SW480 (cell line): Measurements from ENCODE around the gene SKI.

Source experiments
- DNase-seq: peaks from one replicate; pipeline ENCODE4 v3.0.0-alpha.2; 2016; ENCODE audit warnings: low spot score

Gene SKI

DNA sequence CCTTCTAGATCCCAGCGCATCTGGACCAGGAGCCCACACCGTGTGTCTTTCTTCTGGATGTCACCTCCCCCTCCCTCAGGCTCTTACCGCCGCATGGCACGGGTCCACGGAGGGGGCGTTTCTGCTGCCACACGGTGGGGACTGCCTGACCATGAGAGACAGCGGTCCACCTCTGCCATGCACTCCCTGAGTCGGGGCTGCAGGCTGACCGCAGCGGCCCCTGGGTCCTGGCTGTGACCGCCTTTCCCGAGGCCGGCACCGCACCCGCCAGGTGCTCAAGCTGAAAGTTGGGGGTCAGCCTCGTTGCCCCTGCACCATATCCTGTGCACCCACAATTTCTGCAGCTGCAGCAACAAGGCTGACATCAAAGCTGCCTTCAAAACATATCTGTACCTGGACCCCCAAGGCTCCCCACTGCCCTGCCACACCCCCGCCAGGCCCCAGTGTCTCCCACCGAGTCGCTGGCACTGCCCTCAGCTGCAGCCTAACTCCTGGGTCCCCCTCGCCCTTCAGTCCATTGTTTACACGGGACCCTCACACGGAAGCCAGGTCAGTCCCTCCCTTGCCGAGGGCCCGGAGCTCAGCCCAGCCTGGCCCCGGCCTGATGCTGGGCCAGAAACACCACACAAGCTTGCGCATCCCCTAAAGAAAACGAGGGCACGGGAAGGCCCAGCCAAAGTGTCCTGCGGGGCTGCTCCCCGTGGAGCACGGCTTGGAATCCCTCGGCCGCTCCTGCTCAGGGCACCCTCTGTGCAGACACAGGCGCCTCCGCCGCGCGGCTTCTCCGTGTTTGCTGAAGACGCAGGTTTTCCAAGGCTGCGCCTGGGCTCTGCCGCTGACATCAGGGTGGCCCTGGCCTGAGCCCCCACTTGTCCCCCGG lies 111.3 kb downstream of the SKI start:
- no peak for DNase-seq

DNA sequence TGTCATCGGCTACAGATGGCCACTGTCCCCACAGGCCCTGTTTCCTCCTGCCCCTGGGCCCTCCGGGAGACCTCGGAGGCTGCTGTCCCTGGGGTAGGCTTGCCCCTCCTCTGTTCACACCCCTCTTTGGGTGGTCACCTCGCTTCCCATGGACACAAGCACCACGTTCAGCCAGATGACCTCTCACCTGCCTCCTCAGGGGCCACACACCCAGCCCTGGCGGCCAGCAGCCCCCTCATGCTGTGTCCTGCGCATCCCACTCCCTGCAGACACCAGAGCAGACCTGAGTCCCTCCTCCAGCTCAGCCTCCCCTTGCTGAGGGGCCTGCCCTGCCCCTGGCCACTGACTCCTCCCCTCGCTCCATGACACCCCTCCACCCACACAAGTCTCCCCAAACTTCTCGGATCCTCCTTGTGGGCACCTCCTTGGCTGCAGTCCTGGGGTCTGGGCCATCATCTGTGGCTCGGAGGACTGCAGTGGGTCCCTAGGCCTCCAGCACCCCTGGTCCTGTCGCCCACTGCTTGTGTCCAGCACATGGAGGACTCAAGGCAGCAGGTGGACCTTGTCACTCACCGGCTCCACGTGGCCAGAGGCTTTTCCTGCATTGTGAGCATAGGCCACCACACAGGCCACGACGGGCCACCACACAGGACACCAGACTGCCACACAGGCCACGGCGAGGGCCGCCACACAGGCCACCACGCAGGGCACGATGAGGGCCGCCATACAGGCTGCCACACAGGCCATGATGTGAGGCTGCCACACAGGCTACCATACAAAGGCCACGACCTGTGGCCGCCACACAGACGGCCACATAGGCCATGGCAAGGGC lies 112.2 kb downstream of the SKI start:
- no peak for DNase-seq

DNA sequence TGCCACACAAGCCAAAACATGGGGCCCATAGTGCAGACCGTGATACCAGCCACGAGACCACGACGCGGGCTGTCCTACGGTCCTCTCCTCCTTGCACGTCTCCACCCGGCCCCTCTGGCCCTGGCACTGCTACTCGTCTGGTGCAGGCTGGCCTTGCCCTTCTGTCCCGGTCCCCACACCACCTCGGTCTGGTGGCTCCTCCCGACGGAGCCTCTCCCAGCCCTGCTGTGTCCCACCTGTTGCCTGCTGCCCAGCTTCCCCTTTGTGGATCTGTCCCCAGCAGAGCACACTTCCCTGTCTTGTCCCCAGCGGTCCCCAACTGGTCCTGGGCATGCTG lies 112.8 kb downstream of the SKI start:
- no peak for DNase-seq

- DNase-seq, result no peak
Measured at GRCh38 chr1:2341706-2342383, 113.7 kb downstream of the SKI start.

GRCh38 chr1:2342384-2343022 lies 114.4 kb downstream of the SKI start:
- no peak for DNase-seq

DNA sequence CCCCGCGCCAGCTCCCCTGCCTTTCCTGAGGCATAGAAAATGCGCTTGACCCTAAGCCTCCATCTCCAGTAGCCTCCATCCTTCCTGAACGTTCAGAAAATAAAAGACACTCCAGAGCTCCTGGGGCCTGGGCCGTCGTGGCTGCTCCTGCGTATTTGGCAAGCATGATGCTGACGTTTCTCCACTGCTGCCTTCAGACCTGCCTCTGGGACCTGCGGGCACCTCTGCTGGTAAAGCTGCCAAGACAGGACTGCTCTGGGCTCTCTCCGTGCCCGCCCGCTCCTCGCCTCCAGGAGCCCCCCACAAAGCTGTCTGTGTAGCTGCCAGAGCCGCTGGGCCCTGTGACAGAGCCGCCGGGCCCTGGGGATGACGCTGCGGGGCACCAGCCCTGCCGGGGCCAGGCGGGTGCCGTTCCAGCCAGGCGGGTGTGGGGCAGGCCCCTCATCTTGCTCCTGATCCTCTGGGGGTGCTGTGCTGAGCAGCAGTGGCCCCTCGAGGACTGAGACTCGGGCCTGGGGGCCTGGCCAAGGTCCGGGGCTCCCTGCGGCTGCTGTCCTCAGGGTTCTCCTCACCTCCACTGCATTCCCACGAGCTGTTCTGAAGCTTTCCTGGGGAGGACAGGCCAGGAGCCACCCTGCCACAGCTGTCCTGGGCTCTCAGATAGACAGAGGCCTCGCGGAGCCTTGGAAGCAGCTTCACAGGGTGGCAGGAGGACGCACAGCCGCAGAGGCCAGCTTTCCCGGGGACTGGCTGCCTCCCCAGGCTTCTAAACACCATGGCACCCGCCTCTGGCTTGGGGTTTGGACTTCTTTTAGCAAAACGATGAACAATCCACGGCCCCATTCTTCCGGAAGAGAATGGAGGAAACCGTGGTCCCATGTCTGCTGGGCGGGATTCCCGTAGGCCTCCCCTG lies 115.2 kb downstream of the SKI start:
- DNase-seq, result no peak

DNA sequence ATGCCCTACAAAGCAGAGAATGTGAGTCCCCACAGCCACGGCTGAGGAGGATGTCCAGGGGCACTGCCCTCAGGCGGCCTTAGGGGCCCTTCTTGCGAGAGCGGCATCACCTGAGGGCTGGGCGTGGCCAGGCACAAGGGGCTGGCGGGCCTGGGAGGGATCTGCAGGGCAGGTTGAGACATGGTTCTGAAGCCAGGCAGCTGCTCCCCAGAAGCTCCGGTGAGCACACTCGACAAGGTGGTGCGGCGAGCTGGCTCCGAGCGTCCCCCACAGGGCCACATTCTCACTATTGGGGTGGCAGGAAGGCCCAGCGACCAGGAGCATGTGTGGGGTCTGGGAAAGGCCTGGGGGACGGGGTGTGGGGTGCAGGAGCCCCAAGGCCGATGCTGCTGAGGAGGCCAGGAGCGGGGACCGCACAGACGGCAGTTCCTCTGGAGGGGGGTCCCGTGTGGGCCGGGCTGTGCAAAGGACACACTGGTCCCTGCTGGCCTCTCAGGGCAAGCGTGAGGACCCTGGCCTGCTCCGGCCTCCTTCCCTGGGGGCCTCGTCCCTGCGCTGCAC lies 116.1 kb downstream of the SKI start:
- DNase-seq, result no peak

GRCh38 chr1:2344744-2345296 lies 116.7 kb downstream of the SKI start:
- no peak for DNase-seq

DNA sequence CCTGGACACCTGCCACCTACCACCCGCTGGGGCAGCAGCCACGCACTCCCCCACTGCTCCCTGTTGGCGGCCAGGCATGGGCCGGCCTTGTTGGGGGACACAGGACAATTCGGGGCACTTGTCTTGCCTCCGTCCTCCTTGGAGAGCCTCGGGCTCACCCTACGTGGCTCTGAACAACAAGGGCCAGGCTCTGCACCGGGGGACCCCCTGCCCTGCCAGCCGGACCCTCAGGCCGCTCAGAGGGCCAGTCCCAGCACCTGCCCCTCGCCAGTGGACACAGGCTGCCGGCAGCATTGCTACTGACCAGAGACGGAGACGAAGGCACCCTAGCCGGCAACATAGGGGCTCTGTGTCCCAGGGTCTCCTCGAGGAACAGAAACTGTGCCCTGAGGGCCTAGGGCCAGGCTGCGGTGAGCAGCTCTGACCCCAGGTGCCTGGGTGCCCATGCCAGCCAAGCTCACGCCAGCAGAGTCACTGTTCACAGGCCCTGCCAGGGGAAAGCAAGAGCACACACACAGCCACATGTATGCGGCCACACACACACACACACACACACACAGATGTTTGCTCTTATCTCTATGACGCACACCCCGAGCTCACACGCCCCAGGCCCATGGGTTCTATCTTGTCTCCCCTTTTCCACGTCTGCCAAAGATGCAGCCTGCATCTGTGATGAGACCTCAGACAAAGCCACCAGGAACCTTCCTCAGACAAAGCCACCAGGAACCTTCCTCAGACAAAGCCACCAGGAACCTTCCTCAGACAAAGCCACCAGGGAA lies 117.4 kb downstream of the SKI start:
- no peak for DNase-seq

- DNase-seq, result no peak
Measured at GRCh38 chr1:2346691-2347408, 118.7 kb downstream of the SKI start.

DNA sequence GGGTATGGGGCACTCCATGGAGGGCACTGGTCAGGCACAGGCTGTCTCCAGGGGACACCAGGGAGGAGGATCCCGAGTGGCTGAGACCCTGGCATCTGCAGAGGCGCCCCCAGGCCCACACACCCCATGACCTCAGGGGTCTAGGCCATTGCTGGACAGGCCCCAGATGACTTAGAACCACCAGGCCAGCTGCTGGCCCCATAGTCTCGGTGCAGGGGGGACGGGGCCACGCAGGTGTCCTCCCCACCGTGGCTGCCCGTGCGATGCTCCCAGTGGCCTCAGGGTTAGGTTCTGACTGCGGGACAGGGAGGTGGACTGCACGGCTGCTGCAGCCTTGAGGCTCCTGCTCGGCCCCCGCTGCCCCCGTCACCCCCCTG lies 119.3 kb downstream of the SKI start:
- no peak for DNase-seq

GRCh38 chr1:2347896-2348295 lies 119.8 kb downstream of the SKI start:
- no peak for DNase-seq

DNA sequence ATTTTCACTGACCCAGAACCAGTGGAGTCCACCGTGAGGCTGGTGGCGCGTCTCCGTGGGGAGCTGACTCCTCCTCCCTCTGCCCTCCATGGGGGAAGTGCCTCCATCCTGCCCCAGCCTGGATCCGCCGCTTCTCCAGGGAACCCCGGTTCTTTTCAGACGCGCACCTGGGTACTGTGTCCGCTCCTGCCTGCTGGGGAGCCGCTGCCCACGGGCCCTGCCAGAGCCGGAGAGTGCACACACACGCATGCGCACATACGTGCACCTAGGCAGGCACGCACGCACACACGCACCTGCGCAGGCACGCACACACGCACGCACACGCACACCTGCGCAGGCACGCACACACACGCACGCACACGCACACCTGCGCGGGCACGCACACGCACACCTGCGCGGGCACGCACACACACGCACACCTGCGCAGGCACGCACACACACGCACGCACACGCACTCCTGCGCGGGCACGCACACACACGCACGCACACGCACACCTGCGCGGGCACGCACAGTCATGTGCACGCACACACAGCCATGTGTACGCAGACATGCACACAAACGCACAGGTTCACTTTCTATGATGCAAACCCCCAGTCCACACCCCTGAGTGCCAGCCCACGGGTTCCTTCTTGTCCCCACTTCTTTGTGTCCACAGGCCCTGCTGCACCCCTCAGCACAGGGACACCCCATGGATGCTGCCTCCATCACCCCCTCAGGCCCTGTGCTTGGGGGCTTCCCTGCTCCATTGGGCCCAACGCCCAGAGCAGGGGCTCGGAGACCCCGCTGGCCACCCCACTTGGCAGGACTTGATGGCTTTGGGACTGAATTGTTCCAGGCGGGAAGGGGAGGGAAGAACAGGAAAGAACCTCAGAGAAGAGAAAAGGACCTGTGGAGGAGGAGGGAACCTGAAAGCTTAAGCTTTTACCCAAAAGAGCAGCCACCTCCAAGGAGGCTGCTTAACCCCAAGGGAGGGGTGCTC lies 120.5 kb downstream of the SKI start:
- DNase-seq, result no peak

GRCh38 chr1:2349806-2350205 lies 121.7 kb downstream of the SKI start:
- DNase-seq, result no peak

- DNase-seq, result no peak
Measured at GRCh38 chr1:2350501-2350900, 122.4 kb downstream of the SKI start.

- no peak for DNase-seq
Measured at GRCh38 chr1:2350911-2351655, 123.0 kb downstream of the SKI start.

DNA sequence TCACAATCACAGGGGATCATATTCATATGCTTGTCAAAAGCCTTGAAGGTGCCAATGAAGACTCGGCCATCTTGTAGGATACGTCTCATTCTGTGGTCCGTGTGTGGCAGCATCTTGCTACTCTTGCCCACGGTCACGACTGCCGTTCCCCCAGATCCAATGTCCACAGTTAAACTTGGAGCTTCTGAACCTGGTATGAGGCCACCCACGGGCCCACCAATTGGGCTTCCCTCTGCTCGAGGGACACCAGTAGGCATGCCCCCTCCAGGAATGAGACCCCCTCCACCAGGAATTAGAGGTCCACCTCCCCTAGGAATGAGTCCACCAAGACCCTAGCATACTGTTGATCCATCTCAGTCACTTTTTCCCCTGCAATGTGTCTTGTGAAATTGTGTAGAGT lies 123.6 kb downstream of the SKI start:
- no peak for DNase-seq
